Stimulated activated CD4-positive, alpha-beta T cell treated with anti-CD3 and anti-CD28 coated beads, Interleukin-15, amount 100 ng/mL, for 1 hour (primary cell): ENCODE measurements around the gene KNOP1.
"Not testable (repeated sequence)": the region's sequence is repeated elsewhere in the genome, so short reads cannot be mapped to it uniquely, and the experiment has no call there.

Experiments
- DNase-seq, 2 donors: peaks; one replicate each; pipeline ENCODE4 v3.0.0-alpha.2; 2020; ENCODE audit warnings: low read depth in 1 of 2, low spot score in 1 of 2

Gene KNOP1

DNA sequence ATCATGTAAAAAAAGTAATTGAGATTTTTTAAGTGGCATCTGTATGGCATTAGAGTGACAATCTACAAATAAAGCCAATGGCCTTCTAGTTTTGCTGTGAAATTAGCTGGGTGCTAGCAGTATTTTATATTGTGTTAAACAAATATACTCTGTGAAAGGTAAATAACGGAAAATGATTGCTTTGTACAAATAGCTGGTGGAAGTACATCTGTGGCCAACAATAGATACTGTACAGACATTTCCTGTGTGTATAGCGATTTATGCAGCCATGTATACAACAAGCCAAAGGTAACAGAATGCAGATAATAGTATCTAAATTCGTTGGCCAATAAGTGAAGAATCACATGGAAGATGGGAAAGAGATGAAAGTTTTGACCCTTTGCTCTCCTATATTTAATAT is 26.6 kb upstream of the KNOP1 start:
- no peak for DNase-seq

DNA sequence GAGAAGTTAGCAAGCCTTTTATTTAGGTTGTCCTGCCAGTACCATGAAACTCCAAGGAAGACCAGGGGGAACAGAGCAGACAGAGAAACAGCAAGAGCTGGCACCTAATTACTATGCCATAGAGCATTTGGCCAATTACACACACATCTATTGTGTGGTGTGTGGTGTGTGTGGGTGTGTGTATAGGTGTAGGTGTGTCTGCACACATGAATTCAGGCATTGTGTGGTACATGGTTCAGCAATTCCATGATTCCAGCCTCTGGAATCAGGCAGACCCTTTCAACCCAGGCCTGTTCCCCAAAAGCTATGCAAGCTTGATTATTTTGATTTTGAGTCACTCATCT is 25.8 kb upstream of the KNOP1 start:
- DNase-seq, result no peak

DNA sequence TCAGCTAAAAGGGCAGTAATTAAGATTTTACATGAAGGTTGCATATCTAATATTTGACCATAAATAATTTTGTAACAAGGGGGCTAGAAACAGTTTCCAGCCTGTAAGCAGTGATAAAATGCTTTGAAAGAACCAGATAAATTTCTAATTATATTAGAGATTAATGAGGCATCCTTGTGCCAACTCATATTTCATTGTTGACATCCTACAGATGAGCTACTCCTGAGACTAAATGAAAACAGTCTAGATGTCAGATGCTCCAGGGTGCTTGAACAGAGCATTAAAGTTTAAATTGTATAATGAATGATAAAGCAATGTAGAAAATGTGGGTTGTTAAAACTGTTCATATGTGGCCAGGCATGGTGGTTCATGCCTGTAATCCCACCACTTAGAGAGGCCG is 23.3 kb upstream of the KNOP1 start:
- no peak for DNase-seq

DNA sequence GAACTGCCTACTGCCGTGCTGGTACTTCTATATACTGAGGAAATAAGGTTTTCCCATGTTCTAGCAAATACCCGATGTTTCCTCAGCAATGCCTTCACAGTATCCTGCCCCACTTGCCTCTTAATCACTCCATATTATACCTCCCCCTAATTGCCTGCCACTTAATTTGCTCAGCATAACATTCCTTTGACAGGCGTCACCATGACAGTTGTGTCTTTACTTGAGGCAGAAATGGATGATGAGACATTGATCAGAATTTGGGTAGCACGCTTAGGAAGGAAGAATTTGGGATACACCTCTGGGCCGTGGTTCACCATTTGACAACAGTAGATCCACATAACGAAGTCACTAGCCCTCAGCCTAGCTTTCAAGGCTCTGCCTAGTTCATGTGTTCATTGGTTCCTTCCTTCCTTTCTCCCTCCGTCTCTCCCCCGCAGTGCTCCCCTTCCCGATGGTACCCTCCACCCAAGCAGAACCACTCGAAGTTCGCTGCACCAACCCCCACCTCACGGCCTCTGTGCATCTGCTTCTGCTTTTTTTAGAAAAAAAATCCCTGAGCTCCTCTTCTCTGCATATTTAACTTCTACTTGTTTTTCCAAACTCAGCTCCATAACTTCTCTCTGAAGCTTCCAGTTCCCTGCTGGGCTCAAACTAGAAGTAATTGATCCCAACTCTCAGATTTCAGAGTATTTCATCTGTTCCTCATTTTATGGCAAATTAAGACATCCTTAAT is 19.4 kb upstream of the KNOP1 start:
- DNase-seq, result no peak

DNA sequence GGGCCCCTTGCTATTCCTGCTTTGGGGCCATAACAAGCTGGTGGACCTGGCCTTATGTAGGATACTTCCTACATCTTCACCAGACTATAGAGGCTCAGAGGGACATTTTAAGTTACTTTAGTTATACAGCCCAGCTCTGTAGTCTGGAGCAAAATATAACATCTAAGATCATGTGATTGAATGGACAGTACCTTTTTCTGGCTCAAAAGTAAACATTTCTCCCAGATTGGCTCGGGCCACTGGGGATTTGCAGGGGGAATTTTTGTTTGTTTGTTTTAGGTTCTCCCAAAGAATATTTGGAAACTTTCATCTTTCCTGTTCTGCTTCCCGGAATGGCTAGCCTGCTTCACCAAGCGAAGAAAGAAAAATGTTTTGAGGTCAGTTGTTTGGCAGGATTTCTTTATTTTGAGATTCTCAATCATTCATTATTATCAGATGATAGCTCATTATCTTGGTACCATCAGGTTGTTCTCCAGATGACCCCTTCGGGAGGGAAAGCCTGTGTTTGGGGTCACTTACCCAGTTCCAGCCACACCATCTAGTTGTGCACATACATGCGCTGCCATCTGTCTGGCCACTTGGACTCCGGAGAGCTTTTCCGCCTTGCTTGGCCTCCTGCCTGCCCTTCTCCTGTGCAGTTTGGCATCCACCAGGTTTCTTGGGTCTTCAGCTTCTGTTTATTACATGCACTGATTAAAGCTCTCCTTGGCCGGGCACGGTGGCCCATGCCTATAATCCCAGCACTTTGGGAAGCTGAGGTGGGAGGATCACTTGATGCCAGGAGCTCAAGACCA is 17.2 kb upstream of the KNOP1 start:
- no peak for DNase-seq

DNA sequence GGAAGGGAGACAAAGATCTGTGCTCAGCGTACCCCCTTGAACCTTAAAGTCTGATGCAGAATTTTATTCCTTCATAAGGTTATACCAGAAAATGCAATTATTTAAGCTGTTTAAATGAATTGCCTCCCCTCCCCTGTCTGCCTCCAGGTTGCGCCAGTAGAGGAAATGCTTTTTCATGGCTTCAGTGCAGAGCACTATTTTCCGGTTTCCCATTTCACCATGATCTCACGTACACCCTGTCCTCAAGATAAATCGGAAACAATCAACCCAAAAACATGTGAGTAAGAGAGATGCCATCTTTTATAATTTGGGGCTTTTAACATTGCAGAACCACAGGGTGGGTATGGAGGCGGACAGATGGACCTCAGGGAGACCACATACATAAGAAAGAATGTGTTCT is 15.5 kb upstream of the KNOP1 start:
- no peak for DNase-seq

DNA sequence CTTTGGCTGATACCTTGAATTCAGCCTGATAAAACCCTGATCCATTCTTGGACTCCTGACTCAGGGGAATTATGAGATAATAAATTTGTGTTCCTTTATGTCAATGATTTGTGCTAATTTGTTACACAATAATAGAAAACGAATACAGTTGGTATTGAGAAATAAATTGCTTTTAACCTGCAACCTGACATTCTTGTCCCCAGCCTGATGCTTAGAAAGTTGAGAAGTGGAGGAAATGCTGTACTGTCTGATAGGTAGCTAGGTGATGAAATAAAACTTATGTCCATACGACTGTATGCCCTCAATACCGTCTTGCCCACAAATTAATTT is 10.6 kb upstream of the KNOP1 start:
- no peak for DNase-seq

DNA sequence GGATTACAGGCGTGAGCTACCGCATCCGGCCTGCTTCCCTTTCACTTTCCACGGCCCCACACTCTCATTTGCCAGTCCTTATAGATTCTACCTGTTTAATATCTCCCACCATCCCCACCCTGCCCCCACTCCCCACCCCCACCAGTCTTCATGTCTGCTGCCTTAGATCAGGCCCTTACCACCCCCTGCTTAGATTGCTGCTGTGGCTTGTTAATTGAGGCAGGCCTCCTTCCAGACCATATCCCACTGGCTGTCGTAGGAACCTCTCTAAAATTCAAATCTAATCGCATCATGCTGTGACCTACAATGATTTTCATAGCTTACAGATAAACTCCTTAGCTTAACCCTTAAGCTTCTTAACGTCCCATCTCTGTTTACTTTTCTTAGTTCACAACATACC is 5.0 kb upstream of the KNOP1 start:
- DNase-seq, result no peak

DNA sequence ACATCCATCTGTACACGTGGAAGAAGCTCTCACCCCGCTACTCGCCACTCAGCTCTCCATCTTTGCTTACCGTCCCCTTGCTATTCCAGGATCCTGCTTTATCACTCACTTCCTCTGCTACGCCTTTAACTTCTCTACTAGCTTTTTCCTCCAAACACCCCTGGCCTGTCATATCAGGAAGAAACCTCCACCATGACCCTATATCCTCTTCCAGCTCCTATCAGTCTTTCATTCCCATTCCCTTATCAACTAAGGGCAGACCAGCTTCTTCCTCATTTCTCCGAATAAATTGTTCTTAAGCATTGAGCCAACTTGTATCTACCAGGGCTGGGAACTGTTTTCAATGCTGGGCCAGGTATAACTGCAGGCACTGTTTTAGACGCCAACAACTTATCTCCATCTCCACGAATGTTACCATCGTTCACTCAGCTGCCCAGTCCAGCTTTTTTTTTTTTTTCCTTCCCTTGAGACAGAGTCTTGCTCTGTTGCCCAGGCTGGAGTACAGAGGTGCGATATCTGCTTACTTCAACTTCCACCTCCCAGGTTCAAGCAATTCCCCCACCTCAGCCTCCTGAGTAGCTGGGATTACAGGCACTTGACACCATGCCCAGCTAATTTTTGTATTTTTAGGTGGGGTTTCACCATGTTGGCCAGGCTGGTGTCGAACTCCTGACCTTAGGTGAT is 4.4 kb upstream of the KNOP1 start:
- no peak for DNase-seq

DNA sequence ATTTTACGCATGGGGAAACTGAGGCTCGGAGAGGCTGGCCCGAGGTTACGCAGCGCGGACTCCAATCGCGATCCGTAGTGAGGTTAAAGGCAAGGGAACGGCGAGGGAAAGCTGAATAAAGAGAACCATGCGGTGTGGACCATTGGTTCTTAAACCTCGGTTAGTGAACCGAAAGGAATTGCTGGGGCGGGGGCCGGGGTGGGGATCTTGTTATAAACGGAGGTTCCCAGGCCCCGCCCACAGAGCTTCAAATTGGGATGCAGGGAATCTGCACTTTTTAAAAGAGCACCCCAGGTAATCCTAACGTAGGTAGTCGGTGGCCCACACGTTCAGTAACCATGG is 568 bp upstream of the KNOP1 start:
- no peak for DNase-seq

DNA sequence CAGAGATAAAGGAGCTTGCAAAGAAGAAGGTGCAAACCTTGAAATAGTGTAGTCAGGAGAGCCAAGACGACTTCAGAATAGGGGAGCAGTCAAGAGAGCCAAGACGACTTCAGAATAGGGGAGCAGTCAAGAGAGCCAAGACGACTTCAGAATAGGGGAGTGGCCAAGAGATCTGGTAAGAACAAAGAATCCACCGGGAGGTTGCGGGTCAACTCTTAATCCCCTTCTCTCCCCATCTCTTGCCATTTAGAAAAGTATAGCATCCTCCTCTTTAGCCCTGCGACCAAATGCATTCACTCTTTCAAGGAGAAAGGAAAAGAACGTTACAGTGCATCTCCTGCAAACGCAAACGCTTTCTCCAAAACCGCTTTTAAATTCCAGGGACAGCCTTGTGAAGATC is 713 bp downstream of the KNOP1 start:
- DNase-seq, result no peak

DNA sequence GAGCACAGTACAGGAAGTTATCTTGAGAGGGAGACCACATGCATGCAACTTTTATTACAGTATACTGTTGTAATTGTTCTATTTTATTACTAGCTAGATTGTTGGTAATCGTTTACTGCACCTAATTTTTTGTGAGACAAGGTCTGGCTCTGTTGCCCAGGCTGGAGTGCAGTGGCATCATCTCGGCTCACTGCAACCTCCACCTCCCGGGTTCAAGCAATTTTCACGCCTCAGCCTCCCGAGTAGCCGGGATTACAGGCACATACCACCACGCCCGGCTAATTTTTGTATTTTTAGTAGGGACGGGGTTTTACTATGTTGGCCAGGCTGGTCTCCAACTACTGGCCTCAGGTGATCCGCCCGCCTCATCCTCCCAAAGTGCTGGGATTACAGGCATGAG is 1.3 kb downstream of the KNOP1 start:
- DNase-seq, result not testable (repeated sequence)

DNA sequence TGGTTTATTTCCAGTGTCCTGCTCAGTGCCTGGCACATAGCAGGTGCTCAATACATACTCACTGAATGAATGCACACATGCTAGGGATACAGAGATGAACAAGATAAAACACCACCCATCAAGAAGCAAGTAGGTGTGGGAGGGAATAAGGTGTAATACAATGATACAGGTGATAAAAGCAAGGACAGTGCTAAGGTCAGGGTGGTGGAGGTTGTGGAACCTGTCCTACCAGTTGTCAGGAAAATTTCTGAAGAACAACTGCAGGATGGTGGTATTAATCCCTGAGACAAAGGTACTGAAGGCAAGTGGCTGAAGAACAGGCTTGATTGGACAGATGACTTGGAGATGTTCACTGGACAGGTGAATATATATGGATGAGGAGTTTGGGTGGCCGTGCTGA is 1.8 kb downstream of the KNOP1 start:
- DNase-seq, result no peak

DNA sequence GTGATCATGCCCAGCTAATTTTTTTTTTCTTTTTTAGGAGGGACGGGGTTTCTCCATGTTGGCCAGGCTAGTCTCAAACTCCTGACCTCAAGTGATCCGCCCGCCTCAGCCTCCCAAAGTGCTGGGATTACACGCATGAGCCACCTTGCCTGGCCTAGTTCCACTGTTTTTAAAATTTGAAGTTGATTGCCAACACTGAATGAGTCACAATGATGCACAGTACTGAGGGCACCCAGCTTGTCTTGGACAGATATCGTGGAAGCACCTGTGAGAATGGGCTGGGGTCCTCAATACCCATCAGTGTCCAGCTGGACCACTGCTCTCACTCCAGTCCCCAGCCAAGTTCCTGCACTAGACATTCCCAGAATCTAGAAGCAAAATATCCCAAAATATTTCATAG is 2.5 kb downstream of the KNOP1 start:
- no peak for DNase-seq

DNA sequence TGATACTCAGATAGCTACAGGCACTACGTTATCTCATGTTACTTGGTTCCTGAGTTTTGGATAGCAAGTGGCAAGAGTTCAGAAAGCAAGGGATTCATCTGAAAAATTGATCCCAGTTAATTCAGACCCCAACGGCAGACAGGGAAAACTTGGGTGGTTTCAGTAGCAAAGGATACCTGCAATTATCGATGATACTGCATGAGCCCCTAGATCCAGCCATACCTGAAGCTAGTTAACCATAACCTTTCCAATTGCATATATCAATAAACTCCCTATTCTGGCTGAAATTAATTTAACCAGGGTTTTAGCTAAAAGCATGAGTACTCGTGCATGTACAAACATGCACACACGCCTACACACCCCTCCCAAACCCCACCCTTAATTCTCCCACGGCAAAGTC is 4.3 kb downstream of the KNOP1 start:
- no peak for DNase-seq

DNA sequence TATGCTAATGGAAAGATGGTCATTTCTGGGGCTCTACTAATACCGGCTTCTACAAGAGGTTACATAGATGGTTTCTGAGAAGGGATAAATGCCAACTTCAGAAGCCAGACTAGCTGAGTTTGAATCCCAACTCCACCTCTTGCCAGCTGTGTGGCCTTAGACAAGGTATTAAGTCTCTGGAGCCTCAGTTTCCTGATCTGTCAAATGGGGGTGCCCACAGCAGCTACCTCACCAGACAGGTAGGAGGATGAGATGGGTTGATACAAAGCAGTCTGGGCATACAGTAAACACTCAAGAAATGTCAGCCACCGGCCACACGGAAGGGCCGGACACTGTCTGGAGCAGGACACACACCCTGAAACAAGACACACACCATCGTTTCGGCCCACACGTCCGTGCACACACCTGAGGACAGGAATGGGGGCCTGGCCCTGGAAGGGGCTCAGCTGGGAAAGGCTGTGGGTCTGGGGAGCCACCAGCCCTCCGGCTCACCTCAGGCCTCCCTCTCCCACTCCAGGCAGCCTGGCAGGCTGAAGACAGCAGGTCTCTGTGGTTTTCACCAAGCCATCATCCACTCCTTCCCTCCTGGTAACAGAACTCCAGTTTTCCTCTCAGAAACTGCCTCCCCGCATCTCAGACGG is 5.5 kb downstream of the KNOP1 start:
- DNase-seq, result no peak

DNA sequence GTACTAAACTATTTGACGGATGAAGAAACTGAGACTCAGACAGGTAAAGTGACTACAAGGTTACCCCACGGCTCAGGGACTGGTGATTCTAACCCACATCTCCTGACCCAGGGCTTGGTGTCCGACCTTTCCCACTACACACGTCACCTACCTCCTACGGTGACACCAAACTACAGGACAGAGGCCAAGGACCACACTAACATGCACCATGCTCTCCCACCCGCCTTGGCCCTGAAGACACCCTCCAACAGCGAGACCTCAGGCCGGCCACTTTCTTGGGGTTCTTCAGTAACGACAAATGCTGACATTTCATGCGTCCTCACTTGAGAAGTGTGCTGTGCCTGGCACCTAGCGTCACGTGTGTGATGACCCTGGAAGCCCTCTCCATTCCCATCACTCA is 6.4 kb downstream of the KNOP1 start:
- DNase-seq, result no peak

DNA sequence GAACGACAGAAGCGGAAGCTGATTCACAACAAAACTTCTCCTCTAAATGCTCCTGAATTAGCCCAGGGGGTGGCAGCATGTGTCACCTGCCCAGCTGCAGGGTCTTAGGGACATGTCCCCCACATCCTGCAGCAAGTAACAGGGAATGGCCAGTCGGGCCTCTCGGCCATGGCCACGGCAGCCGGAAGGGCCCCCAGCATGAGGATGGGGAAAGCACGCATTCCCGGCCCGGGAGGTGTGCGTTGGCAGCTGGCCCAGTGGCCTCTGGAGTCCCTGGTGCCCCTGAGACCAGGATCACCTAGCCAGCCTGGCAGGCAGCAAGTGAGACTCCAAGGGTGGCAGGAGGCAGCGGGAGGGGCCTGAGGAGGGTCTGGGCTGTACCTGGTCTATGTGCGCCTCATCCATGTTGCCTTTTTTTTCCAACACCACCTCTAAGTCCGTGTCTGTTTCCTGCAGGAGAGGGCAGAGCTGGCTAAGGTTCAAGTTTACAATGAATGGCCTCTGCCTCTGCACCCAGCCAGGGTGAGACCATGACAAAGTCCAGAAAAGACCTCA is 7.0 kb downstream of the KNOP1 start:
- DNase-seq, result no peak

DNA sequence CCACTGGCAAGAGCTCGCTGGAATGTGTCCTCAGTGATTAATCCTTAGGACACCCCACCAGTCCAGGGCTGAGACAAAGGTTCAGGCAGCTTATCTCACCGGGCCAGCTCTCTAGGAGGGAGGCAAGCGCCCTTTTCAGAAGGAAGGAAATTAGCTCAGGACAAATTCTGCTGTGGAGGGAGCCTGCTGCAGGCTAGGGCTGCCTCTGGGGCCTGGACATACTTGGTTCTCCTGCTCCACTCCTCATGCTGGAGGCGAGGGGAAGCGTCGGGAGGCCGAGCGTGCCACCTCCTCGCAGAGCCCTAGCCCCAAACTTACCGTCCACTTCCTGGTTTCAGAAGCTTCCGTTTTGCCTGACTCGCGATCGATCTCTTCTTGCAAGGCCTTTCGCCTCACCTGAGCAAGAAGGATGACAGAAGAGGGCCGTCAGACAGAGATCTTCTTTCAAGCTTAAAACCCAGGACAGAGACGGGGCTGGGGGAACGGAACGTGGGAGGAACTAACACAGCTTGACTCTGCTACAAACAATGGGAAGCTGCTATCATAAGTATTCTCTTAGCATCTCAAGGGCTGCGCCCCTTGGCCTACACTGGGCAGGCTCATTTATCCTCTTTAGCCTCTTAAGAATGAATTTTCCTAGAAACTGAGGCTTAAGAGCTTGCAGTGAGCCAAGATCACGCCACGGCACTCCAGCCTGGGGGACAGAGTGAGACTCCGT is 7.7 kb downstream of the KNOP1 start:
- no peak for DNase-seq

DNA sequence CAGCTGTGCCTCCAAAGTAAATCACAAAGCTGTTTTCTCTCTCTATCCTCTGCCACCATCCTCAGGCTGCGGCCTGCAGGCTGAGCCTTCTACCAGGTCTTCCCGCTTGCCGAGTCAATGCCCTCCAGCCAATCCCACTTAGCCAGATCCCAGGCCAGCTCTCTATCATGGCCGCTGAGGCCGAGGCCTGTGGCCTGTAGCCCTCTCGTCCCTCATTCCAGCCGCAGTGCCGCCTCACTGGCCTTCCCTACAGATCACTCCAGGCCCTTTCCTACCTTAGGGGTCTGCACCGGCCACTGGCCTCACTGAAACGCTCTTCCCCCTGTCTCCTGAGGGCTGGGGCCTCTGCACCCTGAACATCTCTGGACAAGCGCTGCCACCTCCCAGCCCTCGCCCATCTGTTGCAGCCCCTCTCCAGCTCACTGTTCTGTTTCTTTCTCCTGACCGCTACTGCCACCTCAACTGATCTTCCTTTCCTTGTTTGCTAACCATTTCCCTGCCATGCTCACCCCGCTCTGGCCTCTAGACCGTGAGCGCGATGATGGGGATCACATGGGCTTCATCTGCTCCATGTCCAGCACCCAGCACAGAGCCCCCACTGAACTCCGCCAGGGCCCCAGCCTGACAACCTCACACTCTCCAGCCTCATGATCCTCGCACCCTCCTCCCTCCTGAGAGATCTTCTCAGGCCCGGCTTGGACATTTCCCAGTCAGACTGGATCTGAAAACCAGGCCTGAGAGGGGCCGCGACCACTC is 8.5 kb downstream of the KNOP1 start:
- no peak for DNase-seq
